Tibial nerve (tissue), 3 donors: Measurements from ENCODE around the gene PRRC2C.

Source experiments
- POLR2A ChIP-seq, 2 donors: fragments of 450-650 bp; IDR thresholded peaks; one replicate each; pipeline ENCODE4 v1.6.1; 2017; ENCODE audit warnings: antibody characterized with exemption in 2 of 2, mild to moderate bottlenecking in 2 of 2, moderate library complexity in 2 of 2
- TF ChIP-seq, protein P1 (sequence below), 5 experiments: fragments of 200-600 bp in 3 of 5; fragments of 450-650 bp in 2 of 5; sonication (generic) in 3 of 5; IDR thresholded peaks; one replicate each; pipeline ENCODE4 v1.5.1; 2016 to 2019; ENCODE audit warnings: antibody characterized with exemption in 5 of 5, mild to moderate bottlenecking in 3 of 5, moderate library complexity in 2 of 5

DNA sequence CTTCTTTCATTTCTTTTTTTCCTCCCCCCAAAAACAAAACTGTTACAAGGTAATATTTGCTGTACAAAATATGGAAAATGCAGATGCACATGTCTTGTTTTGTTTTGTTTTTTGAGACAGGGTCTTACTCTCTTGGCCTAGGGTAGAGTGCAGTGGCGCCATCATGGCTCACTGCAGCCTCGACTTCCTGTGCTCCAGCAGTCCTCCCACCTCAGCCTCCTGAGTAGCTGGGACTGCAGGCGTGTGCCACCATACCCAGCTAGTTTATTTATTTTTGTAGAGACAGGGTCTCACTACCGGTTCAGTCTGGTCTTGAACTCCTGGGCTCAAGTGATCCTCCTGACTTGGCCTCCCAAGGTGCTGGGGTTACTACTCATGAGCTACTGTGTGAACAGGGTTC is 15.5 kb downstream of the PRRC2C start:
- TF ChIP-seq, protein P1, sequence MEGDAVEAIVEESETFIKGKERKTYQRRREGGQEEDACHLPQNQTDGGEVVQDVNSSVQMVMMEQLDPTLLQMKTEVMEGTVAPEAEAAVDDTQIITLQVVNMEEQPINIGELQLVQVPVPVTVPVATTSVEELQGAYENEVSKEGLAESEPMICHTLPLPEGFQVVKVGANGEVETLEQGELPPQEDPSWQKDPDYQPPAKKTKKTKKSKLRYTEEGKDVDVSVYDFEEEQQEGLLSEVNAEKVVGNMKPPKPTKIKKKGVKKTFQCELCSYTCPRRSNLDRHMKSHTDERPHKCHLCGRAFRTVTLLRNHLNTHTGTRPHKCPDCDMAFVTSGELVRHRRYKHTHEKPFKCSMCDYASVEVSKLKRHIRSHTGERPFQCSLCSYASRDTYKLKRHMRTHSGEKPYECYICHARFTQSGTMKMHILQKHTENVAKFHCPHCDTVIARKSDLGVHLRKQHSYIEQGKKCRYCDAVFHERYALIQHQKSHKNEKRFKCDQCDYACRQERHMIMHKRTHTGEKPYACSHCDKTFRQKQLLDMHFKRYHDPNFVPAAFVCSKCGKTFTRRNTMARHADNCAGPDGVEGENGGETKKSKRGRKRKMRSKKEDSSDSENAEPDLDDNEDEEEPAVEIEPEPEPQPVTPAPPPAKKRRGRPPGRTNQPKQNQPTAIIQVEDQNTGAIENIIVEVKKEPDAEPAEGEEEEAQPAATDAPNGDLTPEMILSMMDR (IDR thresholded peaks at IDR 0.05) = no peak
- no peak for TF ChIP-seq POLR2A (IDR thresholded peaks at IDR 0.05)
